ENCODE results near the gene ASPM.
"Not testable (repeated sequence)": the region's sequence is repeated elsewhere in the genome, so short reads cannot be mapped to it uniquely, and the experiment has no call there.

ASPM gene

DNA sequence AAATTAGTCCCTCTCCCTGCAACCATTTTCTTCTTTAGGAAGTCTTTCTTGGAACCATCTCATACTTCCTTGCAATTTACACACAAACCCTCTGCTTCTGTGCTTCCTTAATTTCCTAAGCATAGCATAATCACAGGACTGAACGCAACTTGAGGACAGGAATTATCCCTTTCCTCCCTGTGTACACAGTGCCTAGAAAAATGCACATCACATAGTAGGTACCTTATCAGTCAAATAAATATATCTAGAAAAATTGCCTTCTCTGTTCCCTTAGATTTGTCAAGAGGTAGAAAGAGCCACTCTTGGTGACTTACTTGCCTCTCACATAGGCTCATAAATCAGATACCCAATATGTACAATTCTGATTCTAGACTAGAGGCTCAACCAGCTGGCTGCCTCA, 4.9 kb downstream of the ASPM start:
- no peak for DNase-seq

DNA sequence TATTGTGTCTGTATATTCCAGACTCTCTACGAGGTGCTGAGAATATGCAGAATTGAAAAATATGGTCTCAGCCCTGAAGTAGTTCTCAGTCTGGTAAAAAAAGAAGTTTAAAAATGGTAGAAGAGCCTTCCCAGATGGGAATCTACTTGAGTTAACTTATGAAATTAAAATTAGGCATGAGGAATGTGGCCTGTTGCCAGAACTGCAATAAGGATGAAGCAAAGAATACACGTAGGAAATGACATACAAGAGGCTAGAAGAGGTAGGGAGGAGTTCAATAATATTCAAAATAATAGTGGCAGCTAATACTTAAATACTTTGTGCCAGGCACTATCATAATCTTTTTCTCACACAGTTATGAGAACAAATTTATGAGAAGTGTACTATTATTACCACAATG, 6.3 kb downstream of the ASPM start:
- DNase-seq = no peak

- no peak for DNase-seq
Observed at GRCh38 chr1:197139169-197139568, 7.3 kb downstream of the ASPM start.

DNA sequence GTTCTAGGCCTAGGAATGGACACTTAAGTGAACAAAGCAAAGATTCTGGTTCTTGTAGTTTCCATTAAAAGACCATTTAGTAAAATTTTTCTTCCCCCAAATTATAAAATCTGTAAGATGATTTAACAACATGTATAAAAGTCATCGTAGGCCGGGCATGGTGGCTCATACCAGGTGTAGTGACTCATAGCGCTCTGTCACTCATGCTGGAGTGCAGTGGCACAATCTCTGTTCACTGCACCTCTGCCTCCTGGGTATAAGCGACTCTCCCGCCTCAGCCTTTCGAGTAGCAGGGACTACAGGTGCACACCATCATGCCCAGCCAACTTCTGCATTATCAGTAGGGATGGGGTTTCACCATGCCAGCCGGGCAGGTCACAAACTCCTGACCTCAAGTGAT, 9.1 kb downstream of the ASPM start:
- DNase-seq = no peak

DNA sequence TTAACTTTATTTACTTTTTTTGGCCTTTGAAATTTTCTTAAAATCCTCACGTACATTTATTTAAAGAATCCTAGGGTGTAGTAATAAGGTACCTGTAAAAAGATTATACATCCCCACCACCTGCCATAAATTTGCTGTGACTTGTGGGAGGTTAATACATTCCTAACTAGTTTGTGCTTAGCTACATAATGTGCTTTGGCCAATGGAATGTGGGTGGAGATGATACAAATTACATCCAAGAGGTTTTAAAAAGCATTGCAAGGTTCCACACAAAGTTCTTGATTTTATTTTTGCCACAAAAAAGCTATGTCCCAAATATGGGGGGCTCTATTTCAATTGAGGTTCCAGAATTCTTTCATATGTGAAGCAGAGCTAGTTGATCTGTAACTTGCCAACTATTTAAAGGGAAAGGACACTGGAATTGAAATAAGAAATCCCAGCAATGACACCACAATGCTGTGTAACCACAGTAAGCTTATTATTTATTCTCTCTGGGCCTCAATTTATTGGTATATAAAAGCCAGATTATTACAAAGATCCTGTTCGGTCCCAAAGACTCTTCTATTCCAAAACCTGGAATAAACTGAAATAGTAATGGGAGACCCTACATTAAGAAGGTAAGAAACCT, 15.7 kb downstream of the ASPM start:
- DNase-seq = no peak

DNA sequence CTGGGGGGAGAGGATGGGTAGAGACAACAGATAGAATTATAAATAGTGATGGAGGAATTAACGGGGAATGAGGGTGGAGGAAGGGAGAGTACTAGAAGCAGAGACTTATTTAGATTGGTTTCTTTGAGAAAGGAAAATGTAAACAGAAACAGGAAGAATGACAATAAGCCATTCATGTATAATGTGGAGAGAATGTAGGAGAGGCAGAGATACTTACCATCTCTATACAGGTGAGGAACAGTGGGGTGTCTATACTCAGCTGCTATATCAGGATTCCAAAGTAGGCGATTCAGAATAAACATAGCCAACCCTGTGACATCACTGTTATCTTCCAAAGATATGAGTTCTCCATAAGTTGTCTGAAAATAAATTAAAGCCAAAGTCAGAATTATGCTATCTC, 16.8 kb downstream of the ASPM start:
- DNase-seq = no peak

DNA sequence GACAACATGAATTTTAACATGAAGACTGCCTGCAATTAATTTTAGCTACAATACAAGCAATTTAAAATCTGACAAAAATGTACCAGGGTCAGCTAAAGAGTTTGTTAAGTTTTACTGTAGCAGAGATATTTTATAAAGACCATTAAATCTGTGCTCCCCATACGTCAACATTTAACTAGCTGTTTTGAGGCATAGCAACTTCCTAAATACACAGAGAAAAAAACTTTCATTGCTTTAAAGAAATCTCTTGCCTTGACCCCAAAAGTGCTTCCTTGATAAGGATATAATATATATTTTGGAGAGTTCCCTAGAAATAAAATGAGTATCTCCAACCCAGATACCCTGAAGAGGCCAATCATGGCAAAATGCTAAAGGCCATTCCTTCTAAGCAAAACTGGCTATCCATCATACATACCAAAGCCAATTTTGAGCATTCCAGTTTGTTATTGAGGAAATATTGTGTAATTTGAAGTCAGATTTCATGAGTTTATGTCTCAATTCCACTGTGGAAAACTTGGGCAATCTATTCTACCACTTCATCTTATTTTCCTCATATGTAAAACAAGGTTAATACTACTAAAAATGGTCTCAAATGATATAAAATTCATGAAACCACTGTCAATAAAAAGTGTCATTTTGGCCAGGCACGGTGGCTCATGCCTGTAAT, 19.1 kb downstream of the ASPM start:
- no peak for DNase-seq

DNA sequence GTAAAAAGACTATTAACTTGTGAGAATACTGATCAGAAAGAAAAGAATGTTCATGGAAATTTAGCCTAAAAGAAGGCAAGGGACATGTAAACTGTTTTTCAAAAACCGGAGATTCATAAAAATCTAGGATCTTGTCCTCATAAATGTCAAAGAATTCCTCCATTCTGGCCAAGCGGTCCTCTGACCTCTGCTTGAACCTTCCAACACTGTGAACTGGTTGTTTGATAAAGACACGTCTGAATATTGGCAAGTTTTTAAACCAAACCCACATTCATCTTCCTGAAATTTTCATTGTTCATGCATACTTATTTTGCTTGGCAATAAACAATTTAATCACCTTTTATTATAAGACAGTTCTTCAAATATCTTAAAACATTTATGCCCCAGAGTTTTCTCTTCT, 19.8 kb downstream of the ASPM start:
- DNase-seq = no peak

GRCh38 chr1:197124376-197124775, 22.1 kb downstream of the ASPM start:
- no peak for DNase-seq

DNA sequence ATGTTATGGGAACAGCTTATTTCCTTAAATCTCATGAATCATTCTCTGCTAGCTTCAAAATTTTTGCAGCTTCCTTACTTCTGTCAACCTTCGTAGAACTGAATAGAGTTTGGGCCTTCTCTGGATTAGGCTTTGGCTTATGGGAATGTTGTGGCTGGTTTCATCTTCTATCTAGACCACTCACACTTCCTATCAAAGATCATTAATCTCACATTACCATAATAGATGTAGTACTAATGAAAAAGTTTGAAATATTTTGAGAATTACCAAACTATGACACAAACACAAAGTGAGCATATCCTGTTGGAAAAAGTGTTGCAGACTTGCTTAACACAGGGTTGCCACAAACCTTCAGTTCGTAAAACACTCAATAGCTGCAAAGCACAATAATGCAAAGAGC, 30.3 kb downstream of the ASPM start:
- no peak for DNase-seq

DNA sequence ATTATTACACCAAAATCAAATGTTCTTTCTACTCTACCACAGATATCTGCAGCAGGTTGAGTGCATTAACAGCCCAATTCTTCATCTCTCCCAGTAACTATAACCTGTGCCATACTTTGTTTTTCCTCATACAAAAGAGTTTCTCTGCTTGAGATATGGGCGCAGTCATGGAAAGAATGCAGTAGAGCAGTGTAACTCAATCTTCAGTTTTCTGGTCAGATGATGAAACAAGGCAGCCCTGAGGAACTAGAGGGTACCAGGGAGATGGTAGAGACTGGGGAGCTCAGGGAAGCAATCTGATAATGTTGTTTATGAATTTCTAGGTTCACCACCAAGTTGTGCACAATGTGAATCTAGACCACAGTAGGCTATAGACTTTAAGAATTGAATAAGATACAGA, 39.6 kb downstream of the ASPM start:
- no peak for DNase-seq

DNA sequence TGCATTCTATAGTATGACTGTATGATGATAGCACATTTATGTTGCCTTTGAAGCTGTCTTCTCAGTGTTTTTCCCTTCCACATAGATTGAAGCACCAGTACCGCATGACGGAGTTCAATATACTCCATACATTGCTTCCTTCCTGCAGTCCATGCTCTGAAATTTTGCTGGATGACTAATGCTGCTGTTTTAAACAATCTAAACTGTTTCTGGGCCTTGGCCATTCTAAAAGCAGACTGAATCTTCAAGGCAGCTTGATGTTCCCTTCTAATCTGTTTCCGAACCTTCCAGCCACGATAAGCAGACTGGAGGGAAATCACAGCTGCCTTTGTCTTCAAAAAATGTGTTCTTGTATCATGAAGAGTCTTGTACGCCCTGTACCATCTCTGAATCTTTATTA, 43.2 kb downstream of the ASPM start:
- DNase-seq = no peak

GRCh38 chr1:197101978-197102377, 44.5 kb downstream of the ASPM start:
- no peak for DNase-seq

DNA sequence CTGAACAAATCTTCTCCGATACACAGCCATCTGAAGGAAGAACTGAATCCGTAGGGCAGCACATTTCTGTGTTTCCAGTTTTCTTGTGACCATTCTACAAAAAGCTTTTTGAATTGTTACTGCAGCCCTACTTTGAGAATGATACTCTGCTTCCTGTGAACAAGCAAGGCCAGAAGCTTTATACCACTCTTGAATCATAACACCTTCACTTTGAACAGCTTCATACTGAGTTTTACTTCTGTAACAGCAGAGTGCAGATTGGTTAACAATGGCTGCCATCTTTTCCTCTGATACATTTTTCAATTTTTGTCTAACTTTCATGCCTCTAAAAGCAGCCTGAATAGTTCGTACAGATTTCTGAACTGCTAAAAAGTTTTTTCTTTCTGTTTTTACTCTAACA, 45.8 kb downstream of the ASPM start:
- no peak for DNase-seq

DNA sequence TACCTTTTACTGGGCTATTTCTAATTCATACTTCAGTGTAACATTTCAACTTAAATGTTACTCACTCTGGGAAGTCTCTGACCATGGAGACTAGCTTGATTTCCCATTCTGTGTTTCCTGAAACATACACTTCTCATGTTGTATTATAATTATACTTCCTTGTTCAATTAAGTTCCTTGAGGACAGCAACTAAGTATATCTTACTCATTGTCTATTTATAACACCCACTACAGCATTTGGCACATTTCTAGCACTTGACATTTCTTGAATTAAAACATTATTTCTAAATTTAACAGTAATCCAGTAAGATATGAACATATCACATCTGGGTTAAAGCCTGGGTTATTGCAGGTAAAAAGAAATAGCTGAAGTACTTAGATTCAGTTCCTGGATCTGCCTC, 47.0 kb downstream of the ASPM start:
- no peak for DNase-seq

GRCh38 chr1:197096971-197097370, 49.5 kb downstream of the ASPM start:
- DNase-seq = not testable (repeated sequence)

- DNase-seq = no peak
Observed at GRCh38 chr1:197096137-197096536, 50.3 kb downstream of the ASPM start.

GRCh38 chr1:197093226-197093885, 53.1 kb downstream of the ASPM start:
- no peak for DNase-seq

DNA sequence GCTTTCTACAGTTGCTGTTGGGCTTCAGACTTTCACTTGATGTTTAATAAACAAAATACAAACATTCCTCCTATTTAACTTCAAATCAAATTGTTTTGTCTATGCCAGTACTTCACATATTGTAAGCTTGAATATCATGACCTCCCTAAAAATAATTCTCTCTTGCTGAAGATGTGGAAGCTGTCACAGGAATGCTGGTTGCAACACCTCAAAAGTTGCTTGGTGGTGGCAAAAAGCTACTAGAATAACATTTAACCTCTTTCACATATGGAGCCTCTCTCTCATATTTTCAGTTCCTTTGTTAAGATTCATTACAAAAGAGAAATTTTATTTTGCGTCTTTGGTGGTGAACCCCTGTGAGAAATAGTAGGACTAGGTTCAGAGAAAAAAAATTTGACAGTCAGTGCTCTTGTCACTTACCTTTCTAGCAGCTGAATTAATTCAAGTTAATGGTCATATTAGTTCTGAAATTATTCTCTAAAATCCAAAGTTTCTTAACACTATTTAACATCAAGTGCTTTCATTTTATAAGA, 53.9 kb downstream of the ASPM start:
- no peak for DNase-seq

GRCh38 chr1:197083474-197083873, 63.0 kb downstream of the ASPM start:
- DNase-seq = no peak

DNA sequence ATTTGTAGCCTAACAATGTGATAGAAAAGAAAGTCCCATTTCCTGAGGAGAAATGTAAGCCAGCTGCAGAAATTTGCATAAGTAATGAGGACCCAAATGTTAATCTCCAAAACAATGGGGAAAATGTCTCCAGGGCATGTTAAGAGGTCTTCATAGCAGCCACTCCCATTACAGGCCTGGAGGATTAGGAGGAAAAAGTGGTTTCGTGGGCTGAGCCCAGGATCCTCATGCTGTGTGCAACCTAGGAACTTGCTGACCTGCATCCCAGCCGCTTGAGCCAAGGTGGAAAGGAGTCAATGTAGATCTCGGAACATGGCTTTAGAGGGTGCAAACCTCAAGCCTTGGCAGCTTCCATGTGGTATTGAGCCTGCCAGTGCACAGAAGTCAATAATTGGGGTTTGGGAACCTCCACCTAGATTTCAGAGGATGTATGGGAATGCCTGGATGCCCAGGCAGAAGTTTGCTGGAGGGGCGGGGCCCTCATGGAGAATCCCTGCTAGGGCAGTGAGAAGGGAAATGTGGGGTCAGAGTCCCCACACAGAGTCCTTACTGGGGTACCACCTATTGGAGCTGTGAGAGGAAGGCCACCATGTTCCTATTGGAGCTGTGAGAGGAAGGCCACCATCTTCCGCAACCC, 65.2 kb downstream of the ASPM start:
- no peak for DNase-seq

DNA sequence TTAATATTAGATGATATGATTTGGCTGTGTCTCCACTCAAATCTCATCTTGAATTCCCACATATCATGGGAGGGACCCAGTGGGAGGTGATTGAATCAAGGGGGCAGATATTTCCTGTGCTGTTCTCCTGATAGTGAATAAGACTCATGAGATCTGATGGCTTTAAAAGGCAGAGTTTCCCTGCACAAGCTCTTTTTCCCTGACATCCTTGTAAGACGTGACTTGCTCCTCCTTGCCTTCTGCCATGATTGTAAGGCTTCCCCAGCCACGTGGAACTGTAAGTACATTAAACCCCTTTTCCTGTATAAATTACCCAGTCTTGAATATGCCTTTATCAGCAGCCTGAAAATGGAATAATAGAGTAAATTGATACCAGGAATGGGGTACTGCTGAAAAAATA, 66.1 kb downstream of the ASPM start:
- no peak for DNase-seq

DNA sequence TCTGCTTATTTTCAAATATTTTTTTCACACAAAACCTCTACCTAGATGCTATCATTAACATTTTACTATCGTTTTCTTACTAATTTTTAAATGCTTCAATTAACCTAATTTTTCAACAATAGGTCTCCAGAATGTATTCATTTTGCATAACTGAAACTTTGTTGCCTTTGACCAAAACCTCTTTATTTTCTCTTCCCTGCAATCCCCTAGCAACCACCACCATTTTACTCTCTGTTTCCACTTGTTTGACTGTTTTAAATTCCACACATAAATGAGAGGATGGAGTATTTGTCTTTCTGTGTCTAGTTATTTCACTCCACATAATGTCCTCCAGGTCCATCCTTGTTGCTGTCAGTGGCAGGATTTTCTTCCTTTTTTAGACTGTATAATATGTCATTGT, 69.9 kb downstream of the ASPM start:
- no peak for DNase-seq

- no peak for DNase-seq
Observed at GRCh38 chr1:197073978-197074377, 72.5 kb downstream of the ASPM start.

Data from NCI-H1436 treated with DMSO at 0.1 percent for 48 hours (cell line).